H9 (cell line): ENCODE measurements around the gene AR. TPM values are rescaled to one million over a fixed set of nuclear protein-coding genes. Genes with fewer than 3 reads are reported as not detected.

Experiments used
- DNase-seq: peaks from one replicate; pipeline ENCODE4 v3.0.0-alpha.2; 2017
- H2AFZ ChIP-seq: one replicate; pipeline ENCODE4 v1.6.1; 2013; ENCODE audit warnings: mild to moderate bottlenecking, low read length, control low read depth, moderate library complexity
- H2AK5ac ChIP-seq: 2 replicates; pipeline ENCODE4 v1.6.1; 2013; ENCODE audit warnings: low read length, control low read depth, mixed read lengths; ENCODE audit not compliant: insufficient read length
- H2BK120ac ChIP-seq: one replicate; pipeline ENCODE4 v1.6.1; 2013; ENCODE audit warnings: low read depth, mild to moderate bottlenecking, low read length, control low read depth, inconsistent platforms; ENCODE audit not compliant: poor library complexity, severe bottlenecking
- H2BK12ac ChIP-seq: 2 replicates; pipeline ENCODE4 v1.6.1; 2013; ENCODE audit warnings: low read length, control low read depth, mixed read lengths, low read depth; ENCODE audit not compliant: insufficient read length
- H2BK15ac ChIP-seq: 2 replicates; pipeline ENCODE4 v1.6.1; 2013; ENCODE audit warnings: low read depth, low read length, control low read depth
- H2BK20ac ChIP-seq: one replicate; pipeline ENCODE4 v1.6.1; 2013; ENCODE audit warnings: low read depth, mild to moderate bottlenecking, low read length, control low read depth, inconsistent platforms; ENCODE audit not compliant: poor library complexity, severe bottlenecking
- H2BK5ac ChIP-seq: 2 replicates; pipeline ENCODE4 v1.6.1; 2013; ENCODE audit warnings: low read length, control low read depth, mixed read lengths; ENCODE audit not compliant: insufficient read length
- H3K14ac ChIP-seq: 2 replicates; pipeline ENCODE4 v1.6.1; 2013; ENCODE audit warnings: low read length, control low read depth; ENCODE audit not compliant: insufficient read depth
- H3K18ac ChIP-seq: 2 replicates; pipeline ENCODE4 v1.6.1; 2013; ENCODE audit warnings: low read depth, mild to moderate bottlenecking, mixed read lengths, low read length, control low read depth; ENCODE audit not compliant: insufficient read length
- H3K23ac ChIP-seq: 2 replicates; pipeline ENCODE4 v1.6.1; 2013; ENCODE audit warnings: low read length, control low read depth, mixed read lengths, low read depth; ENCODE audit not compliant: insufficient read length
- H3K23me2 ChIP-seq: 2 replicates; pipeline ENCODE4 v1.6.1; 2013; ENCODE audit warnings: low read depth, mild to moderate bottlenecking, mixed read lengths, low read length, control low read depth; ENCODE audit not compliant: insufficient read length, poor library complexity, severe bottlenecking
- H3K27ac ChIP-seq: 2 replicates; pipeline ENCODE4 v1.5.1; 2013; ENCODE audit warnings: low read length, control low read depth, mixed read lengths, low read depth; ENCODE audit not compliant: insufficient read length
- H3K27me3 ChIP-seq: 2 replicates; pipeline ENCODE4 v1.6.1; 2013; ENCODE audit warnings: low read length, control low read depth, inconsistent platforms; ENCODE audit not compliant: insufficient read depth
- H3K4ac ChIP-seq: 2 replicates; pipeline ENCODE4 v1.6.1; 2013; ENCODE audit warnings: low read depth, mild to moderate bottlenecking, control low read depth, inconsistent platforms, low read length, moderate library complexity
- H3K4me1 ChIP-seq: 2 replicates; pipeline ENCODE4 v1.6.1; 2013; ENCODE audit warnings: low read length, control low read depth, inconsistent platforms; ENCODE audit not compliant: insufficient read depth
- H3K4me2 ChIP-seq: 2 replicates; pipeline ENCODE4 v1.6.1; 2013; ENCODE audit warnings: low read length, control low read depth, mixed read lengths; ENCODE audit not compliant: insufficient read length, insufficient read depth
- H3K56ac ChIP-seq: 2 replicates; pipeline ENCODE4 v1.6.1; 2013; ENCODE audit warnings: low read depth, mild to moderate bottlenecking, mixed read lengths, low read length, control low read depth; ENCODE audit not compliant: insufficient read length
- H3K79me1 ChIP-seq: 2 replicates; pipeline ENCODE4 v1.6.1; 2013; ENCODE audit warnings: low read depth, mild to moderate bottlenecking, moderate library complexity, low read length, control low read depth, inconsistent platforms; ENCODE audit not compliant: insufficient read depth, poor library complexity, severe bottlenecking
- H3K79me2 ChIP-seq: 2 replicates; pipeline ENCODE4 v1.6.1; 2013; ENCODE audit warnings: low read length, control low read depth, inconsistent platforms; ENCODE audit not compliant: insufficient read depth
- H3K9ac ChIP-seq: 2 replicates; pipeline ENCODE4 v1.6.1; 2013; ENCODE audit warnings: low read length, control low read depth, mixed read lengths; ENCODE audit not compliant: insufficient read length; ENCODE audit errors: extremely low read depth
- H3K9me3 ChIP-seq: one replicate; pipeline ENCODE4 v1.6.1; 2013; ENCODE audit warnings: low read depth, low read length, inconsistent platforms; ENCODE audit not compliant: control insufficient read depth
- H3T11ph ChIP-seq: one replicate; pipeline ENCODE4 v1.6.1; 2013; ENCODE audit warnings: mild to moderate bottlenecking, low read length, control low read depth, inconsistent platforms
- H4K20me1 ChIP-seq: one replicate; pipeline ENCODE4 v1.6.1; 2013; ENCODE audit not compliant: control insufficient read depth, insufficient read length, insufficient read depth
- H4K5ac ChIP-seq: 2 replicates; pipeline ENCODE4 v1.6.1; 2013; ENCODE audit warnings: low read depth, mild to moderate bottlenecking, mixed read lengths, low read length, control low read depth; ENCODE audit not compliant: insufficient read length
- H4K8ac ChIP-seq: replicated peaks from 2 replicates; pipeline ENCODE4 v1.6.1; 2013; ENCODE audit warnings: low read length, control low read depth, mixed read lengths, low read depth; ENCODE audit not compliant: insufficient read length
- H4K91ac ChIP-seq: 2 replicates; pipeline ENCODE4 v1.6.1; 2013; ENCODE audit warnings: low read depth, mild to moderate bottlenecking, moderate library complexity, mixed read lengths, low read length, control low read depth; ENCODE audit not compliant: insufficient read length
- H3K27ac Mint-ChIP-seq, 3 experiments: 2 replicates in 2 of 3; 3 replicates in 1 of 3; pipeline ENCODE4 v1.8.0; 2020 to 2021; ENCODE audit warnings: mixed read lengths in 3 of 3, mild to moderate bottlenecking in 1 of 3, moderate library complexity in 1 of 3
- H3K27me3 Mint-ChIP-seq: 2 replicates; pipeline ENCODE4 v1.8.0; 2021; ENCODE audit warnings: low read depth, mild to moderate bottlenecking, moderate library complexity, mixed read lengths
- H3K36me3 Mint-ChIP-seq, 3 experiments: 2 replicates in 2 of 3; 3 replicates in 1 of 3; pipeline ENCODE4 v1.8.0; 2020 to 2021; ENCODE audit warnings: low read depth in 3 of 3, mixed read lengths in 3 of 3; ENCODE audit not compliant: insufficient read depth in 1 of 3
- H3K4me1 Mint-ChIP-seq, 2 experiments: 2 replicates each; pipeline ENCODE4 v1.8.0; 2020; ENCODE audit warnings: mixed read lengths in 2 of 2
- H3K4me3 Mint-ChIP-seq, 2 experiments: 2 replicates in 1 of 2; 3 replicates in 1 of 2; pipeline ENCODE4 v1.8.0; 2020 to 2021; ENCODE audit warnings: mild to moderate bottlenecking in 2 of 2, mixed read lengths in 2 of 2, moderate library complexity in 1 of 2
- H3K9me3 Mint-ChIP-seq, 2 experiments: 2 replicates in 1 of 2; 3 replicates in 1 of 2; pipeline ENCODE4 v1.8.0; 2020; ENCODE audit warnings: mild to moderate bottlenecking in 2 of 2, mixed read lengths in 2 of 2, moderate library complexity in 1 of 2
- WGBS: extraction: QIAGEN DNeasy Blood & Tissue Kit; methylation state at CpG from one replicate; pipeline ENCODE4 v1.1.7; 2013; ENCODE audit warnings: missing lambda C conversion rate, low lambda C conversion rate, mixed read lengths; ENCODE audit not compliant: insufficient read length; ENCODE audit errors: extremely low coverage; 5-methylcytosine and 5-hydroxymethylcytosine counted together
- total RNA-seq: library from RNA; stranded (reverse); gene quantifications from 2 replicates; pipeline ENCODE4 v1.2.1, GENCODE V29; 2021
- TF ChIP-seq, protein P1 (sequence below): fragments of 200-600 bp; sonication (generic); conservative IDR thresholded peaks from 3 replicates; pipeline ENCODE4 v1.8.0; 2021; ENCODE audit warnings: antibody characterized with exemption, mild to moderate bottlenecking

The AR gene
- total RNA-seq, 1 experiment from 2014 or later: 3.5 TPM

DNA sequence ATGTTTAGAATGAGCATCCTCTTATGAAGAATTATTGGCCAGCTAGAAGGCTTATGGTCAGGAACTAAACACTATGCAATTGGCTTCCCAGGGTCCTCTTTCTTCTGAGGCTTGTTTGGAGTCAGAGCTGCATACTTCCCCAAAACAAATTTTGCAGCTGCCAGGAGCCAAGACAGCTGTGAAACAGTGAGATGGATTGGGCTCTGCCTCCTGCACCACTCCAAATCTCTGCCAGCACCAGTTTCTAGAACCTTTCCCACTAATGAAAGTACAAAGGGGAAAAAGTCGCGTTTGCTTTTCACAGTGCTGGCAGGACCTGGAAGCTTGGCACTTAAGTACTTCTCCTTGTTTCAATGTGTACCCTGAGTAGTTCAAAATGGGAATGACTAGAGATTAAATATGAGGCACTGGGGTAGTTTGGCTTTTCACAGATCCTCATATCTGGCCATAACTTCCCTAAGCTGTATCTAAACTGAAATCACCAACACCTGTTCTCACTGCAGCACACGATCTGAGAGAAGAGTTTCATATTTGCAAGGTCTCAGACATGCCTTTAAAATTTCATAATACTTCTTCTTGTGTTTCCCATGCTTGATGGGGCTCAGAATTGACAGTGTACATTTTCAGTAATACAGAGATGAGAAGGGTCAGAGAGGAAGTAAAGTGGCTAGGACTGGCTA is 20.7 kb upstream of the AR start:
- Histone ChIP-seq H3K27me3 (no peaks in the 10 kb centered on the region), H2BK15ac (no peak overlapping the region), H2BK5ac (no peak overlapping the region), H4K8ac (no peak overlapping the region), H3K4me1 (peaks cover 2% of the 10 kb centered on the region; the same call in 1 of the 2 replicates), H4K91ac (no peak overlapping the region), H3K18ac (no peak overlapping the region), H3K27ac (no peak overlapping the region), H3K4ac (no peak overlapping the region), H3K9ac (no peak overlapping the region), H2BK120ac (no peak overlapping the region), H2BK20ac (no peak overlapping the region), H4K5ac (no peak overlapping the region), H3K56ac (no peak overlapping the region), H3K4me2 (no peak overlapping the region), H3T11ph (no peak overlapping the region), H2BK12ac (no peak overlapping the region), H3K23ac (no peak overlapping the region), H2AK5ac (no peak overlapping the region), H3K9me3 (peaks cover 40% of the 10 kb centered on the region), H3K79me2 (no peaks in the 10 kb centered on the region), H2AFZ (no peak overlapping the region), H4K20me1 (no peaks in the 10 kb centered on the region), H3K23me2 (no peaks in the 10 kb centered on the region), H3K14ac (no peak overlapping the region), H3K79me1 (no peaks in the 10 kb centered on the region)
- Mint-ChIP-seq H3K4me1 (peaks cover 13 to 17% of the 10 kb centered on the region in 2 experiments), H3K9me3 (peaks cover 55 to 74% of the 10 kb centered on the region in 2 experiments), H3K27ac (no peak overlapping the region), H3K36me3 (peaks cover 0 to 7% (median 3%) of the 10 kb centered on the region in 3 experiments; a peak in 6 of 7 replicates), H3K4me3 (no peak overlapping the region), H3K27me3 (no peaks in the 10 kb centered on the region)
- WGBS: no CpG with 5 or more reads among the region's 3 CpGs
- TF ChIP-seq, protein P1, sequence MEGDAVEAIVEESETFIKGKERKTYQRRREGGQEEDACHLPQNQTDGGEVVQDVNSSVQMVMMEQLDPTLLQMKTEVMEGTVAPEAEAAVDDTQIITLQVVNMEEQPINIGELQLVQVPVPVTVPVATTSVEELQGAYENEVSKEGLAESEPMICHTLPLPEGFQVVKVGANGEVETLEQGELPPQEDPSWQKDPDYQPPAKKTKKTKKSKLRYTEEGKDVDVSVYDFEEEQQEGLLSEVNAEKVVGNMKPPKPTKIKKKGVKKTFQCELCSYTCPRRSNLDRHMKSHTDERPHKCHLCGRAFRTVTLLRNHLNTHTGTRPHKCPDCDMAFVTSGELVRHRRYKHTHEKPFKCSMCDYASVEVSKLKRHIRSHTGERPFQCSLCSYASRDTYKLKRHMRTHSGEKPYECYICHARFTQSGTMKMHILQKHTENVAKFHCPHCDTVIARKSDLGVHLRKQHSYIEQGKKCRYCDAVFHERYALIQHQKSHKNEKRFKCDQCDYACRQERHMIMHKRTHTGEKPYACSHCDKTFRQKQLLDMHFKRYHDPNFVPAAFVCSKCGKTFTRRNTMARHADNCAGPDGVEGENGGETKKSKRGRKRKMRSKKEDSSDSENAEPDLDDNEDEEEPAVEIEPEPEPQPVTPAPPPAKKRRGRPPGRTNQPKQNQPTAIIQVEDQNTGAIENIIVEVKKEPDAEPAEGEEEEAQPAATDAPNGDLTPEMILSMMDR: no peak
- no peak for DNase-seq
